CD4-positive, alpha-beta T cell treated with Interleukin-2 at 100 ng/mL for 4 hours (primary cell): ENCODE results near the gene PSMC6.

Source experiments
- DNase-seq: peaks from one replicate; pipeline ENCODE4 v3.0.0-alpha.2; 2020; ENCODE audit warnings: low spot score

PSMC6 gene

GRCh38 chr14:52706724-52707706 is at the start of gene PSMC6:
TSS of gene PSMC6 (plus strand) at chr14:52707200. CDS start at chr14:52707220, 20 bp downstream.
- peak; percentile 94 for DNase-seq

DNA sequence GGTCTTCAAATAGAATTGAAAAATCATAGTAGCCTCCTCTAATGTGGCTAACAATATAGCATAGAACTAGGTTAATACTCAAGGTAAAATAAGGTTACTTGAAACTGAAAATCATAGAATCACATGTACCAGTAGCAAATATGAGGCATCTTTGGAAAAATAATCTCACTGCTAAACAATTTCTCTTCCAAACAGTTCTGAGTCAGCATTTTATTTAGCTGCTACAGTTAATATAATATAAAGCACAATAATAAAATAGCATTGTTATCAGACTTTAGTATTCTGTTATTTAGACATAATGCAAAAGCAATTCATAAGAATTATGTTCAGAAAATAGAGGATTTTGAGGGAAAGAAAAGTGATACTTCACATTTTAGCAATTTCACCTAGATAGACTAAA is 46.7 kb upstream of the PSMC6 start:
- DNase-seq: no peak

DNA sequence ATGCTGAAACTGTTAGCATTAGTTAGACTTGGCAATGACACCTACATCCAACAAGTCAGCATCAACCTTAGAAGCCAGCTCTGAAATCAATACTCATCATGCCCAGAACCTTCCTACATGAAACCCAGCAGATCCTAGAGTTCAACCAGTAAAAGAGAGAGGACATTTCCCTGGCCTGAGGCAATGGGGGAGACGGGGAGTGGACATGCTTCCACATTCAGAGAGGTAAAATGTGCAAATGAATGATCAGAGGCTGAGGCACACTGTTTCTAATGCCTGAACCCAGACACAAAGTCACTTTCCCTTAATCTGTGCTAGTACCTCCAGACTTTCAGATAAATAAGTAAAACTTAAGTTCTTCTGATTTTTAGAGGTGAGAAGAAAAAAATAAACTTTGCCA is 46.2 kb upstream of the PSMC6 start:
- no peak for DNase-seq

DNA sequence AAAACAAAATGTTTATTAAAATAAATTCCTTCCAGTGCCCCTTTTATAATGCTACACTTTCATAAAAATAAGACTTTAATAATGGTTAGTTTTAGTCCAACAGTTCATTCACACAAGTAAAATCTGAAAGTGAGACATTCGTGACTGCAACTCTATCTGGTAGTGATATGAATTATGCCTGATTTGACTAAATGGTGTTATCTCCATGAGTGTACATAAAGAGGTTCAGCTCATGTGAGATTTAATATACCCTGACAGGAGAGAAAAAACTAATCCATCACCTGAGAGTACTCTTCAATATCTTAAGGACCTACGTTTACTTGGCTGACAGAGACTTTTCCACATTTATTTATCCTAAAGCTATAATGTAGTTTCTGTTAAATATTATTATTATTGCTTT is 45.7 kb upstream of the PSMC6 start:
- DNase-seq: no peak

- no peak for DNase-seq
Measured at GRCh38 chr14:52663850-52664249, 43.1 kb upstream of the PSMC6 start.

- DNase-seq: peak; percentile 13
Measured at GRCh38 chr14:52678591-52678990, 28.4 kb upstream of the PSMC6 start.

DNA sequence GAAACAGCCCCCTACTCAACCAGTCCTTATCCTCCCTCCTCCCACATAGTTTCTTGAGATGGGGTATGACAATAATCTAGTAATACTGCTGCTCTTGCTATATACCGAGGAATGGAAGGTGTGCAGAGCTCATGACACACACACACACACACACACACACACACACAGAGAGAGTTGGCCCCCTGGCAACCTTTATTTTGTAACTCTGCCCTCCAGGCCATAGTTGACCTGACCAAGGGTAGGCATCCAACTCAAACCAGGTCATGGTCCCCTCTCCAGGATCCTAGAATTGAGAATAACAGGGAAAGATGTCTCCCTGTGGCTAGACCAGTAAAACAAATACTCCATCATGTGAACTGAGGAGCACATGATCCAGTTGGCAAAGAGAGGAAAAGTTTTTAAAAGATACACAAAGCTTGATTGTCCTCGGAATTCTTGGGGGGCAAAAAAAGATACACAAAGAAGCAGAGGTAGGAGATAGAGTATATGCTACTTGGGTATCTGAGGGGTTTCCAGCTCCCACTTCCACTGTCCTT is 22.9 kb upstream of the PSMC6 start:
- DNase-seq: no peak

DNA sequence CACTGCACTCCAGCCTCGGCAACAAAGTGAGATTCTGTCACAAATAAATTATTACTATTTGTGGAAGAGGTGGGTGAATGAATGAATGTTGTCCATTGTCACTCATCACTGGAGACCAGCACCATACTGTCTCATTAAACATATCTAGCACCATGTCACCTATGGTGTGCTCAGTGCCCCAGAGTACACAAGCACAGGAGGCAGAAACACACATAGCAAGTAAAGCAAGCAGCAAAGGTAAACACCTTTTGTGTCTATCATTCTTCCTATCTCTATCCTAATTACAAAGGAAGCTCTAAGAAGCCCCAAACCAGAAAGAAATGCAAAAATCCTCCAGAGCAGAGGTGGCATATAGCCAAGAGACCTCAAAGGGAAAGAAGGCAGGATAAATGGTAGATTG is 20.8 kb upstream of the PSMC6 start:
- no peak for DNase-seq

GRCh38 chr14:52690983-52691760 is 15.8 kb upstream of the PSMC6 start:
- no peak for DNase-seq

DNA sequence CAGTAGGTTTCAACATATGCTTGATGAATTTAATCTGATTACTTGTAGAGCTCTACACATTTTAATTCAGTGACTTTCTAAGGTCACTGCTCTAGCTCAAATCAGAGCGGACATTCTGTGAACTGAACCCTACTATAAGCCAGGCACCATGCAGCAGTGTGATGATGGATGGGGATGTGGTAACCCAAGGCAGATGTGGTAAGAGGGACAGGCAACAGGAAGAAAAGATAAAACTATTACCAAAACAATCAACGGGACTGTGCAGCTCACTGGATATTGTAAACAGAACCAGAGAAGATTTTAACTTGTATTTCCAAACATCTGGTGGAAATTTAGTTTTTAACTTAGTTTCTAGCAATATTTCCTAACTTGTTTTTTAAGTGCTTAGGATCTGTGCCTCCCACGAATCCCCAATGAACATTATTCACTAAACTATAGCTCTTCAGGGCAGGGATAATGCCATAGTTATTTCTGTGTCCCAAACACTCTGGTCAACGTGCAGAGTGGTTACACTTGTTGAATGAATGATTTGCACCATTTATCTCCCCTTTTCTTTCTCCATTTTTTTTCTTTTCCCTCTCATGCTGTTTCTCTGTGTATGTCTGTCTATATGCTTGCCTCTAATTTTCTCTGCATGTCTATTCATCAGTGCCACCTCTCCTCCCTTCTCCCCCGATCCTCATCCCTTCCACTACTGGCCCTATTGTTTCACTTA is 14.6 kb upstream of the PSMC6 start:
- DNase-seq: peak; percentile 35

DNA sequence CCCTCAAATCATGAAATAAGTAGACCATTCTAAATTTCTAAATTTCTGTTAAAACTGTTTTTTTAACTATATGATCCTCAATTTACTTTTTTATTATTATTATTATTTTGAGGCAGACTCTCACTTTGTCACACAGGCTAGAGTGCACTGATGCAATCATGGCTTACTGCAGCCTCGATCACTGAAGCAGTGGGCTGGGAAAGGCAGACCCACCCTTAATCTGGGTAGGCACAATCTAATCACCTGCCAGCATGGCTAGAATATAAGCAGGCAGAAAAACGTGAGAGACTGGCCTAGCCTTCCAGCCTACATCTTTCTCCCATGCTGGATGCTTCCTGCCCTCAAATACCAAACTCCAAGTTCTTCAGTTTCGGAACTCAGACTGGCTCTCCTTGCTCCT is 14.0 kb upstream of the PSMC6 start:
- no peak for DNase-seq

GRCh38 chr14:52693532-52693931 is 13.5 kb upstream of the PSMC6 start:
- no peak for DNase-seq

GRCh38 chr14:52694761-52695480 is 12.1 kb upstream of the PSMC6 start:
- peak; percentile 77 for DNase-seq

DNA sequence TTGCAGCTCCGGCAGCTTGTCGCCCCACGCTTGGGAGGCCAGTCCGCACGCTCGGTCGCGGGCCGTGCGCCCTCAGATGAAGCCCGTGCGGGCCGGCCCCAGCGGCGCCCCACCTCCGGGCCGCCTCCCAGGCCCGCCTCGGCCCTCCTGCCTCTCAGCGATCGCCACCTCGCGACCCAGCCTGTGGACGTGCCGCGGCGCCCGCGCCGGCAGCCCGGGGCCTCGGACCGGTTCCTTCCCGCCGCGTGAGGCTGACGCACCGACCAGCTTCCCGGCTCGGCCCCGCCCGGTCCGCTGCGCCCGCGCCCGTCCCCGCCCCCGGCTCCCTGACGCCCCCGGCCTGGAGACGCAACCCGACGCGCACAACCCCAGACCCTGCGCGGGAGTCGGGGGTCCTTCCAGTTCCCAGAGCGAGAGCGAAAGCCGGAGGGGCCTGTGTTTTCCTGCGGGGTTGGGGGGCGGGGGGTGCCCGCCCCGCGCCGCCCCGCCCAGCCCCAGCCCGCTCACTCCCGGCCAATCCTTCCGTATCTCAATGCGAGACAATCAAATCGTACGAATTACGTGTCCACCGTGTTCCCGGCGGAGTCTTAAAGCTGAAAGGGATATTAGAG is 11.4 kb upstream of the PSMC6 start, which contains the start of gene ERO1A:
TSS of gene ERO1A (minus strand) at position 78 of the 611 bp plus-strand sequence. CDS start at position 1, 77 bp downstream.
- peak; percentile 57 for DNase-seq

DNA sequence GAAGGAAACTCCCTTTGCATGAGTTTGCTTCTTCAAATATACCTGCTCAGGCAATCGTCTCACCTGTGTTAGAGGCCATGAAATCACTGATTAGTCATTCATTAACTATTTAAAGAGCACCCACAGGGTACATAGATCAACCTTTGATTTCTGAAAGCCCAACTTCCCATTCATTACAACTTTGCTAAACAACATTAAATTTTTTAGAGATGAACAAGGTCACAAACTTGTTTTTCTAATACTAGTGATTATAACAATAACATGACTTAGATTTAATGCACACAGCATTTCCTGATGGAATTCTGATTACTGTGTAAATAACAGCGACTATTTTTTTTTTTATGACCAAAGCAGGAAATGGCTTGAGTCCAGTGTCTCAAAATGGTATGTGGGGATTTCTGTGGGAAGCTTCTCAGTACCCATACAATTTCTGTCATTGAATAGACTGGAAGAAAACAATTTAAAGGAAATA is 6.3 kb upstream of the PSMC6 start:
- DNase-seq: no peak

GRCh38 chr14:52701223-52701622 is 5.8 kb upstream of the PSMC6 start:
- no peak for DNase-seq

DNA sequence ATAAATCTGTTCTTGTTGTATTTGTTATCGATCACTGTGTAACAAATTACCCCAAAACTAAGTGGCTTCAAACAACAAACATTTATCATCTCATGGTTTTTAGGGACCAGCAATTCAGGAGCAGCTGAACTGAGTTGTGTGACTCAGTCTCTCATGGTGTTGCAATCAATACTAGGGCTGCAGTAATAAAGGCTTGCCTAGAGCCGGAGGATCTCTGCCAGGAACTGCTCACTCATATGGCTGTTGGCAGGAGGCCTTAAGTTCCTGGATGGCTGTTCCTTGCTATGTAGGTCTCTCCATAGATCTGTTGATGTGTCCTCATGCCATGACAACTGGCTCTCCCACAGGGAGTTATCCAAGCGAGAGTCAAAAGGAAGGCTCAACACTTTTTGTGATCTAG is 3.8 kb upstream of the PSMC6 start:
- DNase-seq: no peak

- DNase-seq: no peak
Measured at GRCh38 chr14:52703664-52704063, 3.3 kb upstream of the PSMC6 start.

- peak; percentile 71 for DNase-seq
Measured at GRCh38 chr14:52706286-52706685, 714 bp upstream of the PSMC6 start.

- no peak for DNase-seq
Measured at GRCh38 chr14:52711666-52712065, 4.7 kb downstream of the PSMC6 start.

GRCh38 chr14:52716155-52716554 is 9.2 kb downstream of the PSMC6 start:
- DNase-seq: no peak
